SK-N-SH treated with all-trans-retinoic acid at 6 μM for 48 hours (cell line): Measurements from ENCODE around the gene ADH5.

Source experiments
- ATAC-seq: fragments of 200-7000 bp; cut with Tn5 transposase; 3 replicates; pipeline ENCODE4 v1.9.1; 2020; ENCODE audit warnings: mild to moderate bottlenecking, moderate library complexity
- ARNTL ChIP-seq: fragments of 450-650 bp; formaldehyde crosslinking; IDR thresholded peaks from 2 replicates; pipeline ENCODE4 v1.5.0; 2020; ENCODE audit warnings: low read depth, mild to moderate bottlenecking, moderate library complexity, borderline replicate concordance
- BACH2 ChIP-seq: fragments of 250-450 bp; sonication (Bioruptor Pico); IDR thresholded peaks from 2 replicates; pipeline ENCODE4 v1.9.0; 2021; ENCODE audit warnings: mild to moderate bottlenecking, borderline replicate concordance
- CSDC2 ChIP-seq: fragments of 250-450 bp; sonication (Bioruptor Pico); IDR thresholded peaks from 2 replicates; pipeline ENCODE4 v1.5.0; 2020; ENCODE audit warnings: mild to moderate bottlenecking, moderate library complexity
- ESRRG ChIP-seq: fragments of 250-450 bp; sonication (Bioruptor Pico); IDR thresholded peaks from 2 replicates; pipeline ENCODE4 v1.6.1; 2021; ENCODE audit warnings: mild to moderate bottlenecking
- OSR1 ChIP-seq: fragments of 250-450 bp; sonication (Bioruptor Pico); IDR thresholded peaks from 2 replicates; pipeline ENCODE4 v1.8.0; 2022; ENCODE audit warnings: moderate library complexity, mild to moderate bottlenecking, inconsistent platforms
- PATZ1 ChIP-seq: fragments of 250-450 bp; sonication (Bioruptor Pico); IDR thresholded peaks from 2 replicates; pipeline ENCODE4 v1.8.0; 2020; ENCODE audit warnings: mild to moderate bottlenecking, moderate library complexity, borderline replicate concordance
- PPARA ChIP-seq: fragments of 250-450 bp; sonication (Bioruptor Pico); IDR thresholded peaks from 2 replicates; pipeline ENCODE4 v1.5.0; 2020; ENCODE audit warnings: mild to moderate bottlenecking, borderline replicate concordance
- RARB ChIP-seq: fragments of 250-450 bp; sonication (Bioruptor Pico); IDR thresholded peaks from 2 replicates; pipeline ENCODE4 v1.8.0; 2021; ENCODE audit warnings: mild to moderate bottlenecking, moderate library complexity
- SNAI2 ChIP-seq: fragments of 250-450 bp; sonication (Bioruptor Pico); IDR thresholded peaks from 2 replicates; pipeline ENCODE4 v1.5.0; 2020; ENCODE audit warnings: mild to moderate bottlenecking, moderate library complexity
- TCF4 ChIP-seq: fragments of 250-450 bp; sonication (Bioruptor Pico); IDR thresholded peaks from 2 replicates; pipeline ENCODE4 v1.8.0; 2021; ENCODE audit warnings: mild to moderate bottlenecking, moderate library complexity, borderline replicate concordance
- TOX ChIP-seq: fragments of 250-450 bp; sonication (Bioruptor Pico); IDR thresholded peaks from 2 replicates; pipeline ENCODE4 v1.8.0; 2021; ENCODE audit warnings: mild to moderate bottlenecking, moderate library complexity, borderline replicate concordance
- TSHZ2 ChIP-seq: fragments of 250-450 bp; sonication (Bioruptor Pico); IDR thresholded peaks from 2 replicates; pipeline ENCODE4 v1.5.0; 2020; ENCODE audit warnings: mild to moderate bottlenecking, moderate library complexity
- ZFP3 ChIP-seq: fragments of 250-450 bp; sonication (Bioruptor Pico); IDR thresholded peaks from 2 replicates; pipeline ENCODE4 v1.5.0; 2020; ENCODE audit warnings: mild to moderate bottlenecking, moderate library complexity
- ZNF565 ChIP-seq: fragments of 450-650 bp; formaldehyde crosslinking; conservative IDR thresholded peaks from 2 replicates; pipeline ENCODE4 v1.5.0; 2020; ENCODE audit warnings: low read depth, mild to moderate bottlenecking, moderate library complexity
- ZNF70 ChIP-seq: fragments of 450-650 bp; formaldehyde crosslinking; IDR thresholded peaks from 2 replicates; pipeline ENCODE4 v1.5.0; 2020; ENCODE audit warnings: mild to moderate bottlenecking, moderate library complexity
- ZNF8 ChIP-seq: fragments of 450-650 bp; formaldehyde crosslinking; IDR thresholded peaks from 2 replicates; pipeline ENCODE4 v1.5.0; 2020; ENCODE audit warnings: mild to moderate bottlenecking, moderate library complexity
- TF ChIP-seq, protein P1 (sequence below): fragments of 250-450 bp; sonication (Bioruptor Pico); IDR thresholded peaks from 2 replicates; pipeline ENCODE4 v1.8.0; 2021; ENCODE audit warnings: low read depth, mild to moderate bottlenecking, moderate library complexity, borderline replicate concordance
- TF ChIP-seq, protein P2 (sequence below): fragments of 250-450 bp; sonication (Bioruptor Pico); IDR thresholded peaks from 2 replicates; pipeline ENCODE4 v1.5.1; 2020; ENCODE audit warnings: low read depth, mild to moderate bottlenecking, moderate library complexity

Gene ADH5

GRCh38 chr4:99052902-99053301 is 35.7 kb downstream of the ADH5 start:
- TF ChIP-seq OSR1 = no peak
- no peak for TF ChIP-seq ZNF8 (CRISPR knock-in tag)
- no peak for TF ChIP-seq SNAI2 (CRISPR knock-in tag)
- TF ChIP-seq BACH2 (CRISPR knock-in tag) = no peak
- no peak for TF ChIP-seq ESRRG
- TF ChIP-seq ZNF70 (CRISPR knock-in tag) = no peak
- no peak for TF ChIP-seq TCF4 (CRISPR knock-in tag)
- no peak for TF ChIP-seq ARNTL
- TF ChIP-seq, protein P1, sequence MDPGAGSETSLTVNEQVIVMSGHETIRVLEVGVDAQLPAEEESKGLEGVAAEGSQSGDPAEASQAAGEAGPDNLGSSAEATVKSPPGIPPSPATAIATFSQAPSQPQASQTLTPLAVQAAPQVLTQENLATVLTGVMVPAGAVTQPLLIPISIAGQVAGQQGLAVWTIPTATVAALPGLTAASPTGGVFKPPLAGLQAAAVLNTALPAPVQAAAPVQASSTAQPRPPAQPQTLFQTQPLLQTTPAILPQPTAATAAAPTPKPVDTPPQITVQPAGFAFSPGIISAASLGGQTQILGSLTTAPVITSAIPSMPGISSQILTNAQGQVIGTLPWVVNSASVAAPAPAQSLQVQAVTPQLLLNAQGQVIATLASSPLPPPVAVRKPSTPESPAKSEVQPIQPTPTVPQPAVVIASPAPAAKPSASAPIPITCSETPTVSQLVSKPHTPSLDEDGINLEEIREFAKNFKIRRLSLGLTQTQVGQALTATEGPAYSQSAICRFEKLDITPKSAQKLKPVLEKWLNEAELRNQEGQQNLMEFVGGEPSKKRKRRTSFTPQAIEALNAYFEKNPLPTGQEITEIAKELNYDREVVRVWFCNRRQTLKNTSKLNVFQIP (CRISPR knock-in tag) = no peak
- no peak for TF ChIP-seq TOX (CRISPR knock-in tag)
- TF ChIP-seq, all 23 proteins: peak for 0
- ATAC-seq = no peak

DNA sequence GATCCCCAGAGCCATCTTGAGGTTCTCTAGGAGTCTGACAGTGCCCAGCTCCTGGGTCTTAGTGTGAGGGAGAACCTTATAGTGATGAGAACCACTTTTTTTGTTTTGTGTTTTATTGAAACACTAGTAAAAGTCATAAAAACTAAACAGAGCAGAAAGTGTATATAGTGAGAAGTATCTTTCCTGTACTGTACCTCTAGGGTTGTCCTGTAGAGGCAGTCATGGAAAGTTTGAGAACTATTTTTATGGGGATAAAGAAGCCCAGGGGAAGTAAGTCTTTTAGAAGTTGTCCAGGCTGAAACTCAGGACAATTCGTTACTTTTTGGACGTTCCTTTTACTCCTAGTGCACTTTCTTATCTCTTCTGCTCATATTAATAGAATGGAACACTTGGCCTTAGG is 40.9 kb downstream of the ADH5 start:
- no peak for TF ChIP-seq ZNF565 (CRISPR knock-in tag)
- no peak for TF ChIP-seq PATZ1 (CRISPR knock-in tag)
- TF ChIP-seq, all 23 proteins: peak for 0
- ATAC-seq = peak; percentile 55; the same call in 2 of the 3 replicates

- TF ChIP-seq ZNF565 (CRISPR knock-in tag) = no peak
Observed at GRCh38 chr4:99043346-99043745, 45.2 kb downstream of the ADH5 start.

DNA sequence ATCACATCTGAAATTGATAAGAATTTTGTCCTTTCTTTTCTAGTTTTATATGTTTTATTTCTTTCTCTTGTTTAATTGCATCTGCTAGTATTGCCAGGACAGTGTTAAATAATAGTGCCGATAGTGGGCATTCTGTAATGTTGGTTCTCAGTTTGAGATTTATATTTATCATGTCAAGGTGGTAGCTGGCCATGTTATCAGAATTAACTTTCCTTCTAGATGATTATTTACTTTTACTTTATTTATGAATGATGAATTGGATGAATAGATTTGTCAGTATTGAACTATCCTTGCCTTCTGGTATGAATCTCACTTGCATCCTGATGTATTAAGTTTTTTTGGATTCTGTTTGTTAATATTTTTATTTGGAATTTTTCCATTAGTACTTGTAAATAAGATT is 50.4 kb downstream of the ADH5 start:
- no peak for ATAC-seq
- TF ChIP-seq ZNF70 (CRISPR knock-in tag) (no peak), ZFP3 (CRISPR knock-in tag) (no peak), PPARA (CRISPR knock-in tag) (no peak)
- TF ChIP-seq, all 23 proteins: peak for 0

More at GRCh38 chr4:99043346-99043745, 45.2 kb downstream of the ADH5 start:
- ATAC-seq = no peak

GRCh38 chr4:99033956-99034355 is 54.6 kb downstream of the ADH5 start:
- TF ChIP-seq TSHZ2 (CRISPR knock-in tag) (no peak), SNAI2 (CRISPR knock-in tag) (no peak), PATZ1 (CRISPR knock-in tag) (no peak), ARNTL (no peak), OSR1 (no peak), ZNF70 (CRISPR knock-in tag) (no peak), PPARA (CRISPR knock-in tag) (no peak), RARB (no peak), TCF4 (CRISPR knock-in tag) (no peak)

DNA sequence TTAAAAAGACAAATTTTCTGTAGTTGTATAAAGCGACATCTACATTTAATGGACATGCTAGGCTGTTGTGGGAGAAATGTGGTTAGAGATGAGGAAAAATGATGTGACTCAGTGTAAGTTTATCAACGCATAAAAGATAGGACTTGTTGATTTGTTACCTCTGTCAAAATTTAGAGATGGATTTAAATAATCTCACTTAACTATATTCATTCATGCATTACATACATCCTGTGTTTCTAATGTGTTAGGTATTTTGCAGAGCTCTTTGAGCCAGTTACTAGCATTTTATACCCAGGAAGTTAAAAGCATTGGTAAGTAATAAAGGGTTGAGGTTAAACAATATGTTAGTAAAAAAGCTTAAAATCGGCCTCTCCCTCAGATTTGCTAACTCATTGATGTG is 58.7 kb downstream of the ADH5 start:
- no peak for ATAC-seq
- TF ChIP-seq, protein P2, sequence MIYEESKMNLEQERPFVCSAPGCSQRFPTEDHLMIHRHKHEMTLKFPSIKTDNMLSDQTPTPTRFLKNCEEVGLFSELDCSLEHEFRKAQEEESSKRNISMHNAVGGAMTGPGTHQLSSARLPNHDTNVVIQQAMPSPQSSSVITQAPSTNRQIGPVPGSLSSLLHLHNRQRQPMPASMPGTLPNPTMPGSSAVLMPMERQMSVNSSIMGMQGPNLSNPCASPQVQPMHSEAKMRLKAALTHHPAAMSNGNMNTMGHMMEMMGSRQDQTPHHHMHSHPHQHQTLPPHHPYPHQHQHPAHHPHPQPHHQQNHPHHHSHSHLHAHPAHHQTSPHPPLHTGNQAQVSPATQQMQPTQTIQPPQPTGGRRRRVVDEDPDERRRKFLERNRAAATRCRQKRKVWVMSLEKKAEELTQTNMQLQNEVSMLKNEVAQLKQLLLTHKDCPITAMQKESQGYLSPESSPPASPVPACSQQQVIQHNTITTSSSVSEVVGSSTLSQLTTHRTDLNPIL (CRISPR knock-in tag) = no peak
- no peak for TF ChIP-seq SNAI2 (CRISPR knock-in tag)
- no peak for TF ChIP-seq ESRRG
- TF ChIP-seq ZNF70 (CRISPR knock-in tag) = no peak
- TF ChIP-seq CSDC2 = no peak
- no peak for TF ChIP-seq RARB

More at GRCh38 chr4:99033956-99034355, 54.6 kb downstream of the ADH5 start:
- ATAC-seq = no peak
